ENCODE data around the gene PPM1E.

- TF ChIP-seq CTCF (IDR thresholded peaks at IDR 0.05) (no peak), POLR2A (IDR thresholded peaks at IDR 0.05) (no peak)
Measured at GRCh38 chr17:58911741-58912343, 156.2 kb downstream of the PPM1E start.

All from prostate gland (tissue), 2 donors.